ENCODE results near the gene AMIGO3. TPM values are rescaled to one million over a fixed set of nuclear protein-coding genes. Genes with fewer than 3 reads are reported as not detected.
A peak's percentile ranks its signal among the peaks of the same experiment; 100 is the strongest.
"Not testable (repeated sequence)": the region's sequence is repeated elsewhere in the genome, so short reads cannot be mapped to it uniquely, and the experiment has no call there.

Gene AMIGO3
- total and polyA plus RNA-seq, 2 donors (not counting 1 experiment from before 2014, with no cell fraction given), result 11.1 TPM; not detected in 1

- H4K20me1 ChIP-seq (ENCODE audit: control insufficient read depth, insufficient read depth, low read length, poor library complexity, severe bottlenecking); H3K9ac ChIP-seq (ENCODE audit: low read length); H3K9me3 Mint-ChIP-seq (ENCODE audit: insufficient read depth); POLR2A ChIA-PET; ATAC-seq (ENCODE audit: low read depth); H3K9me3 ChIP-seq (ENCODE audit: control extremely low read depth in 1 of 3, control insufficient read depth in 2 of 3, insufficient read depth in 1 of 3, low read length in 2 of 3); intact Hi-C loops (cut with micrococcal nuclease); H3K27ac ChIP-seq (ENCODE audit: low read length in 2 of 2); H3K27me3 Mint-ChIP-seq; CTCF ChIA-PET; H3K4me3 ChIP-seq (ENCODE audit: control extremely low read depth in 1 of 5, extremely low read depth in 1 of 5, insufficient read depth in 1 of 5, low read depth in 2 of 5, low read length in 4 of 5); H3K27me3 ChIP-seq (replicated peaks in 1 of 4; ENCODE audit: control extremely low read depth in 1 of 4, control insufficient read depth in 3 of 4, insufficient read depth in 4 of 4, low read length in 3 of 4); H3K4me3 Mint-ChIP-seq; H2AFZ ChIP-seq (ENCODE audit: insufficient read depth, low read depth, low read length, poor library complexity, severe bottlenecking); H3K4me2 ChIP-seq (replicated peaks; ENCODE audit: low read depth, low read length, poor library complexity, severe bottlenecking); H3K27ac Mint-ChIP-seq; DNase-seq: not testable (repeated sequence)
- 100% methylated on average over 3 of the region's 6 CpGs for WGBS (ENCODE audit: insufficient coverage)
- peaks cover 7 to 17% of the 10 kb centered on the region in 2 donors for H3K4me1 ChIP-seq (ENCODE audit: control insufficient read depth in 2 of 2, insufficient read depth in 2 of 2, low read length in 2 of 2)
- peaks cover 23% of the 10 kb centered on the region for H3K4me1 Mint-ChIP-seq
- H3K36me3 ChIP-seq (replicated peaks in 1 of 2; ENCODE audit: control extremely low read depth in 1 of 2, control insufficient read depth in 1 of 2, extremely low read depth in 1 of 2, insufficient read depth in 2 of 2, low read length in 1 of 2), result peaks cover 0 to 21% of the 10 kb centered on the region in 2 experiments
- H3K79me2 ChIP-seq (ENCODE audit: control insufficient read depth, insufficient read depth, low read length), result peaks cover 29% of the 10 kb centered on the region
Observed at GRCh38 chr3:49694409-49695070, 24.9 kb downstream of the AMIGO3 start.

- Histone ChIP-seq H3K79me2 (ENCODE audit: control insufficient read depth, insufficient read depth, low read length) (peaks cover 32% of the 10 kb centered on the region), H3K27me3 (replicated peaks in 1 of 4; ENCODE audit: control extremely low read depth in 1 of 4, control insufficient read depth in 3 of 4, insufficient read depth in 4 of 4, low read length in 3 of 4) (peaks cover 0 to 10% (median 0%) of the 10 kb centered on the region in 4 experiments), H3K4me1 (ENCODE audit: control insufficient read depth in 2 of 2, insufficient read depth in 2 of 2, low read length in 2 of 2) (peaks cover 16 to 31% of the 10 kb centered on the region in 2 donors)
- H3K9me3 Mint-ChIP-seq (ENCODE audit: insufficient read depth); H3K9ac ChIP-seq (ENCODE audit: low read length); H3K36me3 ChIP-seq (replicated peaks in 1 of 2; ENCODE audit: control extremely low read depth in 1 of 2, control insufficient read depth in 1 of 2, extremely low read depth in 1 of 2, insufficient read depth in 2 of 2, low read length in 1 of 2); H3K4me3 ChIP-seq (ENCODE audit: control extremely low read depth in 1 of 5, extremely low read depth in 1 of 5, insufficient read depth in 1 of 5, low read depth in 2 of 5, low read length in 4 of 5); CTCF ChIA-PET; H3K27ac Mint-ChIP-seq; H2AFZ ChIP-seq (ENCODE audit: insufficient read depth, low read depth, low read length, poor library complexity, severe bottlenecking); POLR2A ChIA-PET; H3K27ac ChIP-seq (ENCODE audit: low read length in 2 of 2); H4K20me1 ChIP-seq (ENCODE audit: control insufficient read depth, insufficient read depth, low read length, poor library complexity, severe bottlenecking); ATAC-seq (ENCODE audit: low read depth); H3K27me3 Mint-ChIP-seq; intact Hi-C loops (cut with micrococcal nuclease); H3K9me3 ChIP-seq (ENCODE audit: control extremely low read depth in 1 of 3, control insufficient read depth in 2 of 3, insufficient read depth in 1 of 3, low read length in 2 of 3); DNase-seq; H3K4me2 ChIP-seq (replicated peaks; ENCODE audit: low read depth, low read length, poor library complexity, severe bottlenecking): not testable (repeated sequence)
- H3K4me1 Mint-ChIP-seq, result peaks cover 38% of the 10 kb centered on the region
- 96% methylated on average over 2 of the region's 3 CpGs for WGBS (ENCODE audit: insufficient coverage)
- H3K4me3 Mint-ChIP-seq, result peak overlapping the region; percentile 16
Observed at GRCh38 chr3:49691481-49691880, 28.0 kb downstream of the AMIGO3 start.

GRCh38 chr3:49690856-49691255 is 28.6 kb downstream of the AMIGO3 start:
- H3K9me3 Mint-ChIP-seq (ENCODE audit: insufficient read depth); ATAC-seq (ENCODE audit: low read depth); H3K9me3 ChIP-seq (ENCODE audit: control extremely low read depth in 1 of 3, control insufficient read depth in 2 of 3, insufficient read depth in 1 of 3, low read length in 2 of 3); H3K27ac Mint-ChIP-seq; H4K20me1 ChIP-seq (ENCODE audit: control insufficient read depth, insufficient read depth, low read length, poor library complexity, severe bottlenecking); H3K9ac ChIP-seq (ENCODE audit: low read length); POLR2A ChIA-PET; H3K36me3 ChIP-seq (replicated peaks in 1 of 2; ENCODE audit: control extremely low read depth in 1 of 2, control insufficient read depth in 1 of 2, extremely low read depth in 1 of 2, insufficient read depth in 2 of 2, low read length in 1 of 2); CTCF ChIA-PET; H3K4me3 ChIP-seq (ENCODE audit: control extremely low read depth in 1 of 5, extremely low read depth in 1 of 5, insufficient read depth in 1 of 5, low read depth in 2 of 5, low read length in 4 of 5); intact Hi-C loops (cut with micrococcal nuclease); H3K27me3 Mint-ChIP-seq; H3K27ac ChIP-seq (ENCODE audit: low read length in 2 of 2); DNase-seq; H3K4me2 ChIP-seq (replicated peaks; ENCODE audit: low read depth, low read length, poor library complexity, severe bottlenecking); H2AFZ ChIP-seq (ENCODE audit: insufficient read depth, low read depth, low read length, poor library complexity, severe bottlenecking): not testable (repeated sequence)
- 97% methylated on average over 3 of the region's 3 CpGs for WGBS (ENCODE audit: insufficient coverage)
- Histone ChIP-seq H3K4me1 (ENCODE audit: control insufficient read depth in 2 of 2, insufficient read depth in 2 of 2, low read length in 2 of 2) (peaks cover 16 to 36% of the 10 kb centered on the region in 2 donors), H3K27me3 (replicated peaks in 1 of 4; ENCODE audit: control extremely low read depth in 1 of 4, control insufficient read depth in 3 of 4, insufficient read depth in 4 of 4, low read length in 3 of 4) (peaks cover 0 to 13% (median 0%) of the 10 kb centered on the region in 4 experiments), H3K79me2 (ENCODE audit: control insufficient read depth, insufficient read depth, low read length) (peaks cover 32% of the 10 kb centered on the region)
- Mint-ChIP-seq H3K4me1 (peaks cover 40% of the 10 kb centered on the region), H3K4me3 (peak overlapping the region; percentile 97)

Measured in B cell (primary cell).